ENCODE results near the gene CCR5AS.
"Not testable (repeated sequence)": the region's sequence is repeated elsewhere in the genome, so short reads cannot be mapped to it uniquely, and the experiment has no call there.

The CCR5AS gene

DNA sequence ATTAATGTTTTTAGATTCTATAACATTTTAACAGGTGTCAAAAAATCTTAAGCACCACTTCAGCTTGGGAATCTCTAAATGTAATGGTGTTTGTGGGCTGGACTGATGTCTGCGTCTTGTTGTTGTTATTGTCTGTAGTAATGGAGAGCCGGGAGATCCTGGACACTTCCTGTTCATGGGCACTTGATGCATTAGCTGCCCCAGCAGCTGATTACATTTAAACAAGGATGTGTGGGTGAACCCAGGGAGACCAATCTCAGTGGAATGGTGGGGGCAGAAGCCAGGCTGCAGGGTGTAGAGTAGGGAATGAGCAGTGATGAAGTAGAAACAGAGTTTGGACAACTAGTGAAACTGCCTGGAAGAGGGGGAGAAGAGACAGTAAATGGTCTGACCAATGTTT lies 7.8 kb downstream of the CCR5AS start:
- Histone ChIP-seq H3K4me1 (ENCODE audit: control insufficient read depth, insufficient read depth, low read length) (no peaks in the 10 kb centered on the region), H3K27me3 (ENCODE audit: control insufficient read depth, insufficient read depth, low read length) (no peaks in the 10 kb centered on the region), H3K9me3 (ENCODE audit: control insufficient read depth, insufficient read depth, low read length) (no peaks in the 10 kb centered on the region), H3K36me3 (ENCODE audit: control insufficient read depth, insufficient read depth, low read length) (no peaks in the 10 kb centered on the region), H3K9ac (ENCODE audit: low read depth, low read length) (no peak overlapping the region), H3K4me3 (ENCODE audit: low read depth, low read length) (no peak overlapping the region)

DNA sequence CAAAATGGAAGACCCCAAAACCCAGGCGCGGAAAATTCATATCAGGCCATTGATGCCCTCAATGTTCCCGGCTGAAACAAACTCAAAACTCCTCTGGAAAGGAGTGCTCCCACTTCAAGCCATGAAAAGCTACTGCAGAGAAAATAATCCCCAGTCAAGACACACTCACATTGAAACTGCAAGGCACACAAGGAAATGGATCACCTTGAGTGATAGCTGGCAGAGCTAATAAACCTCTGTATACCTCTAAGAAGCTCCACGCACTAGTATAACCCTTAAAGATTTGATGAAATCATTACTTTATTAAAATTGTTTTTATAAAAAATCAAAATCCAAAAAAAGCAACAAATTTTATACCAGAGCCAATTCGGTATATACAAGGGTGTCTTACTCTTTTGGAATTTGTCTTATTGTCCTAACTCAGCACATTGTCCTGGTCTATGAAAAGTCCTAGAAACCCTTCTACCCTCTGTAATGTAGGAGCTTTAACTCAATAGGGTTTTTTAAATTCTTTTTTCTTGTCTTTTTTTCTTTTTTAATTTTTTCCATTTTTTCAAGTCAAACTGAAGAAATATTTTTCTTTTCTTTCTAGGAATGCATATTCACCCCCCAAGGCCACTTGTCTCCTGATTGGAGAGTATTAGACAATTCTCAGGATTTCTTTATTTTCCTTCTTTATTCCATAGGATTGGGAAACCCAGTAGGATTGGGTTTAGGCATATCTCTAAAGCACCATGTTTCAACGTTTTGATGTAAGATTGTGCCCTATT lies 8.5 kb downstream of the CCR5AS start:
- H3K9ac ChIP-seq (ENCODE audit: low read depth, low read length), result no peak overlapping the region
- H3K9me3 ChIP-seq (ENCODE audit: control insufficient read depth, insufficient read depth, low read length), result no peaks in the 10 kb centered on the region
- no peaks in the 10 kb centered on the region for H3K36me3 ChIP-seq (ENCODE audit: control insufficient read depth, insufficient read depth, low read length)
- peaks cover 3% of the 10 kb centered on the region for H3K4me1 ChIP-seq (ENCODE audit: control insufficient read depth, insufficient read depth, low read length)
- H3K27me3 ChIP-seq (ENCODE audit: control insufficient read depth, insufficient read depth, low read length), result no peaks in the 10 kb centered on the region
- H3K4me3 ChIP-seq (ENCODE audit: low read depth, low read length), result no peak overlapping the region

DNA sequence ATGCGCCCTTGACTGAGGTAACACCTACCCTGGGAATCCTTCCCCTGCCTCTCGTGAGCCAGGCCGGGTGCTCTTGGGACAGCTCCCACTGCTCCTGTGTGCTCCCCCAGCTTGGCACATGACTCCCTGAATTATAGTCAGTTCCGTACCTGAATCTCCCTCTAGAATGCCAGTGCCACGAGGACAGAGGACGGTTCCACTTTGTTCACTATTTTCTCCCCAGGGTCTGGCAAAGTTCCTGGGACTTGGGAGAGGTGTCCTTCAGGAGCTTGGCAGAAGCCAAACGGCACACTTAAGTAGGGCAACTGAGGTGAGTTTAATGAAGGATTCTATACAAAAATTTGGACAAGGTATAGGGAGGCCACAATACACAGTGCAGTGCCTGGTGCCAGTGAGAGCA lies 9.8 kb downstream of the CCR5AS start:
- Histone ChIP-seq H3K4me1 (ENCODE audit: control insufficient read depth, insufficient read depth, low read length) (peaks cover 3% of the 10 kb centered on the region), H3K27me3 (ENCODE audit: control insufficient read depth, insufficient read depth, low read length) (no peaks in the 10 kb centered on the region), H3K36me3 (ENCODE audit: control insufficient read depth, insufficient read depth, low read length) (no peaks in the 10 kb centered on the region), H3K9ac (ENCODE audit: low read depth, low read length) (no peak overlapping the region), H3K4me3 (ENCODE audit: low read depth, low read length) (no peak overlapping the region), H3K9me3 (ENCODE audit: control insufficient read depth, insufficient read depth, low read length) (no peaks in the 10 kb centered on the region)

DNA sequence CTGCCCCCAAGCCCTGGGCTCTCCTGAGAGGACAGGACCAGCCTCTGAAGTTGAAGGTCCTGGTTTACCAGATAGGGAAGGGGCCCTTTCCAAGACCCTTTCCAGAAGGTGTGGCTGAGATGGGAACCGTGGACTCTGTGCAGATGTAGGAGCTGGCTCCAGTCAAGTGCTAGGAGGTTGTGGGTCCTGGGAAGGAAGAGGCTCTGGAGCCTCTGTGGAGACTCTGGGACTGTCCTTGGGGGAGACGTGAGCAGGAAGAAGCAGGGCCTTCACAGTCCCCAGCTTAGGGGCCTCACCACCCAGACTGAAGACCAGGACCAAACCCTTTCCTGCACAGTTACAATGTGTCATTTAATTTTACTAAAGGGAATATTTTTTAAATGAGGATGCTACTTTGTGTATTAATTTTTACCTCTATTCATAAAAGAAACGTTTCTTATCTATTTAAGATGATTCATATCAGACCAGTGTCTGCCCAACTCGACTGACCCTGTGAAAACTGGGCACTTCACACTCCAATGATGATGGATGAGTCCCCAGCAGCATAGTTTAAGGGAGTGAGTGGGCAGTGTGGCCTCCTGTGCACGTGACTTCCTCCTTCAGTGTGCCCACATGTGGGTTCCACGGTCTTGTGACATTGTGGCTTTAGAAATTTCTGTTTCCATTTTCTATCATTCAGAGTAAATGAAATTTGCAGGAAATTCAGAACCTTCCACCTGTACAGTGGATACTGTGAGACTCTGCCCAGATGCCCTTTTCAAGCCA lies 10.9 kb downstream of the CCR5AS start:
- peaks cover 3% of the 10 kb centered on the region for H3K4me1 ChIP-seq (ENCODE audit: control insufficient read depth, insufficient read depth, low read length)
- H3K36me3 ChIP-seq (ENCODE audit: control insufficient read depth, insufficient read depth, low read length), result no peaks in the 10 kb centered on the region
- H3K9me3 ChIP-seq (ENCODE audit: control insufficient read depth, insufficient read depth, low read length), result no peaks in the 10 kb centered on the region
- no peak overlapping the region for H3K4me3 ChIP-seq (ENCODE audit: low read depth, low read length)
- H3K9ac ChIP-seq (ENCODE audit: low read depth, low read length), result no peak overlapping the region
- H3K27me3 ChIP-seq (ENCODE audit: control insufficient read depth, insufficient read depth, low read length), result no peaks in the 10 kb centered on the region

DNA sequence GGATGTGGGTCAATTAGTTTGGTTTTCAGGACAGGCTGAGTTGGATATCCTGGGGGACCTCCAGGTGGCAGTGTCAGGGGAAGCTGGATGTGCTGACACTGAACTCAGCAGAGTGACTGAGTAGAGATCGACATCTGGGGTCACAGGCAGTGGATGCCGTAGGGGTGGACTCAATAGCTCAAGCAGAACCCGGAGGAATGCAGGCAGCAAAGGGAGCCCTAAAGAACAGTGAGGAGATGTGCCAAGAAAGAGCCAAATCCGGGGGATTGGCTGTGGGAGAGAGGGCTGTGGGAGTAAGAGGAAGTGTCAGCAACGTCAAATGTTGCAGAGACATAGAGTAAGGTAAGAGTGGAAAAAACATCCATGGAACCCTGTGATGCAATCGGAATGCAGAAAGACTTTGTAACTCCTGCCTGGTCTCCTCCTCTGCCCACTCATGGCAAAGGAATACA lies 11.6 kb downstream of the CCR5AS start:
- Histone ChIP-seq H3K9ac (ENCODE audit: low read depth, low read length) (no peak overlapping the region), H3K4me1 (ENCODE audit: control insufficient read depth, insufficient read depth, low read length) (peaks cover 3% of the 10 kb centered on the region), H3K36me3 (ENCODE audit: control insufficient read depth, insufficient read depth, low read length) (no peaks in the 10 kb centered on the region), H3K4me3 (ENCODE audit: low read depth, low read length) (no peak overlapping the region), H3K9me3 (ENCODE audit: control insufficient read depth, insufficient read depth, low read length) (no peaks in the 10 kb centered on the region), H3K27me3 (ENCODE audit: control insufficient read depth, insufficient read depth, low read length) (no peaks in the 10 kb centered on the region)

DNA sequence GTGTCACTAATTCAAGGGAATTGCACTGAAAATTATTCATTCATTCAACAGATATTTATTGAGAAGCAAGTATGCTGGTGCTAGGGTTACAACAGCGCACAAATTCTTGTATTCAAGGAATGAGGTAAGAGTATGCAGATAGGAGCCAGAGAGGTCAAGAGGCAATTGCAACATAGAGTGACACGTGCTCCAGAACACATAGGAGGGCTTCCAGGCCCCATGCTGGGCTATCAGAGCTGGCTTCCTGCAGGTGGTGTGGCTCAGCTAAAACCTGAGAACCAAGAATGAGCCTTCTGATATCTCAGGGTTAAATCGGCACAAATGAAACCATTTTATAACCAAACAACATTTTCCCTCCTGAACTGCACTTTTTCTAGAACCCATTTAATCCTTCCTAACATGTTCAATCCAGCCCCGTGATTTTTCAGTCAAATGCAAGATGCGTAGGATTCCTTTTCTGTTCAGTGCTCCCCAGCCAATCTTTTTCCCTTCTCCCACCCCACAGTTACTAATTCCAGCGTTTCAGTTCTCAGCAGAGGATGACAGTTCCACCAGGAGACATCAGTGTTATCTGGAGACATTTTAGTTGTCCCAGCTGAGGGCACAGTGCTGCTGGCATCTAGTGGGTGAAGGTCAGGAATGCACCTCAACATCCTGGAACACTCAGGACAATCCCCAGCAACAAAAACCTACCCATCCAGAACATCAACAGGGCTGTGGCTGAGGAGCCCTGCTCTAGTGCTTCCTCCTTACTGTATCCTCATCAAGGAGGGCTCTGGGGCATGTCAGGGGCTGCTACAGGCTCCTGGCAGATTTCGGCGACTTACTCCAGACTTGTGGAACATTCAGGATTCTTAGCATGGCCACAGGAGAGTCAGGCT lies 13.1 kb downstream of the CCR5AS start:
- Histone ChIP-seq H3K9me3 (ENCODE audit: control insufficient read depth, insufficient read depth, low read length) (no peaks in the 10 kb centered on the region), H3K9ac (ENCODE audit: low read depth, low read length) (no peak overlapping the region), H3K36me3 (ENCODE audit: control insufficient read depth, insufficient read depth, low read length) (no peaks in the 10 kb centered on the region), H3K4me1 (ENCODE audit: control insufficient read depth, insufficient read depth, low read length) (peaks cover 3% of the 10 kb centered on the region), H3K27me3 (ENCODE audit: control insufficient read depth, insufficient read depth, low read length) (no peaks in the 10 kb centered on the region), H3K4me3 (ENCODE audit: low read depth, low read length) (no peak overlapping the region)

DNA sequence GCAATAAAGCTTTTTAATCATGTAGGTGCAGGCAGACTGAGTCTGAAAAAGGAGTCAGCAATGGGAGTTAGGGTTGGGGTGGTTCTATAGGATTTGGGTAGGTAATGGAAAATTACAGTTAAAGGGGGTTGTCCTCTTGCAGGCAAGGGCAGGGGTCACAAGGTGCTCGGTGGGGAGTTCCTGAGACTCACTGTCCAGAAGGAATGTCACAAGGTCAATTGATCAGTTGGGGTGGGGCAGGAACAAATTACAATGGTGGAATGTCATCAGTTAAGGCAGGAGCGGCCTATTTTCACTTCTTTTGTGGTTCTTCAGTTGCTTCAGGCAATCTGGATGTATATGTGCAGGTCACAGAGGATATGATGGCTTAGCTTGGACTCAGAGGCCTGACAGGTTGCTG lies 13.9 kb downstream of the CCR5AS start:
- H3K27me3 ChIP-seq (ENCODE audit: control insufficient read depth, insufficient read depth, low read length), result no peaks in the 10 kb centered on the region
- H3K9me3 ChIP-seq (ENCODE audit: control insufficient read depth, insufficient read depth, low read length), result no peaks in the 10 kb centered on the region
- H3K4me3 ChIP-seq (ENCODE audit: low read depth, low read length), result no peak overlapping the region
- H3K36me3 ChIP-seq (ENCODE audit: control insufficient read depth, insufficient read depth, low read length), result no peaks in the 10 kb centered on the region
- no peak overlapping the region for H3K9ac ChIP-seq (ENCODE audit: low read depth, low read length)
- H3K4me1 ChIP-seq (ENCODE audit: control insufficient read depth, insufficient read depth, low read length), result peaks cover 3% of the 10 kb centered on the region

DNA sequence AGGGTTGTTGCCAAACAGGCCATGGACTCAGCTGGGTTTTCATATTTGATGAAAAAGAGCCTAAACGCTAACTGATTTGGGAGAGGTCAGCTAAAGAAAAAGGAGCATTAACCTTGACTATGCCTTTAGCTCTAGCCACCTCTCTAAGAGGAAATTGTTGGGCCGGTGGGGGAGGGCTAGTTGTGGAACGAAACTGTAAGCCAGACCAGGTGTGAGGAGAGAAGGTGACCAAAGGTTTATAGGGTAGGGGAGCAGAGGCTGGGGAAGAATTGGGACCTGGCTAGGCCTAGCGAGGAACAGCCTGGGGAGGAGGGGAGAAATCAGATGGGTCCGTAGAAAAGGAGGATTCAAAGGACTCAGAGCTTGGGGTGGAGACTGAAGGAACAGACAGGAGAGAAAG lies 15.3 kb downstream of the CCR5AS start:
- H3K27me3 ChIP-seq (ENCODE audit: control insufficient read depth, insufficient read depth, low read length); H3K9ac ChIP-seq (ENCODE audit: low read depth, low read length); H3K9me3 ChIP-seq (ENCODE audit: control insufficient read depth, insufficient read depth, low read length); H3K4me3 ChIP-seq (ENCODE audit: low read depth, low read length); H3K36me3 ChIP-seq (ENCODE audit: control insufficient read depth, insufficient read depth, low read length); H3K4me1 ChIP-seq (ENCODE audit: control insufficient read depth, insufficient read depth, low read length): not testable (repeated sequence)

DNA sequence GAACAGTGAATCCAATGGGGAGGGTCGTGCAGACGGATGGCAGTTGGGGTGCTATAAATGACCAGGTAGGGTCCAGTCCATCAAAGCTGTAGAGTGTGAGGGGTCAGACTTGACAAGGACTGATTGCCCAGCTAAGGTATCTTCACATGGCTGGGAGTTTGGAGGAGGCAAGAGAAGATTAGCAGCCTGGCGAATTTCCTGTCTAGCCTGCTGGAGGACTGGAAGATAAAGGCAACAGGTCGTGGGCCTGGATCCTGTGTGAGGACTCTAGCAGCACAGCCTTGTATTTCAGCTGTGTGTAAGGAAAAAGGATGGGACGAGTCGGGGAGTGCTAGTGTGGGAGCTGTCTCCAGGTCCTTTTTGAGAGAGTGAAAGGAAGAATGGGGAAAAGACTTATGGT lies 17.6 kb downstream of the CCR5AS start:
- H3K9me3 ChIP-seq (ENCODE audit: control insufficient read depth, insufficient read depth, low read length), result no peaks in the 10 kb centered on the region
- H3K4me3 ChIP-seq (ENCODE audit: low read depth, low read length), result no peak overlapping the region
- peaks cover 5% of the 10 kb centered on the region for H3K4me1 ChIP-seq (ENCODE audit: control insufficient read depth, insufficient read depth, low read length)
- H3K9ac ChIP-seq (ENCODE audit: low read depth, low read length), result no peak overlapping the region
- H3K27me3 ChIP-seq (ENCODE audit: control insufficient read depth, insufficient read depth, low read length), result no peaks in the 10 kb centered on the region
- no peaks in the 10 kb centered on the region for H3K36me3 ChIP-seq (ENCODE audit: control insufficient read depth, insufficient read depth, low read length)

DNA sequence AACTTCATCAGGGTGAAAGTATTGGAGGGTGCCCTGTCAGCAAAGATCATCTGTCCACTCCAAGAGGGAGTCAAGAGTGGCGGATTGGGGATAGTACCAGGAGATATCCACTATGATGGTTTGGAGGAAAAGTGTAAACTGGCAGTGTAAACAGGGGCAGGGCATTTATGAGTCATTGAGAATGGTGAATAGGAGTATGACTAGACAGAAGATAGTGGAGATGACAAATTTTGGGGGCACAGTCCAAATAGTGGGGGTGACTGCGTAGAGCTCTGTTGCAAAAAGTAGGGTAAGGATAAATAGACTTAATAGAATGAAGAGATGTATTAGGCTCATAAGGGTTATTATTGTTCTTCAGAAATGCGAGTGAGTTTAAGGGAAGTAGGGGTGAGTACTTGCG lies 18.0 kb downstream of the CCR5AS start:
- not testable (repeated sequence) for H3K36me3 ChIP-seq (ENCODE audit: control insufficient read depth, insufficient read depth, low read length); H3K9ac ChIP-seq (ENCODE audit: low read depth, low read length); H3K4me1 ChIP-seq (ENCODE audit: control insufficient read depth, insufficient read depth, low read length); H3K27me3 ChIP-seq (ENCODE audit: control insufficient read depth, insufficient read depth, low read length); H3K9me3 ChIP-seq (ENCODE audit: control insufficient read depth, insufficient read depth, low read length); H3K4me3 ChIP-seq (ENCODE audit: low read depth, low read length)

DNA sequence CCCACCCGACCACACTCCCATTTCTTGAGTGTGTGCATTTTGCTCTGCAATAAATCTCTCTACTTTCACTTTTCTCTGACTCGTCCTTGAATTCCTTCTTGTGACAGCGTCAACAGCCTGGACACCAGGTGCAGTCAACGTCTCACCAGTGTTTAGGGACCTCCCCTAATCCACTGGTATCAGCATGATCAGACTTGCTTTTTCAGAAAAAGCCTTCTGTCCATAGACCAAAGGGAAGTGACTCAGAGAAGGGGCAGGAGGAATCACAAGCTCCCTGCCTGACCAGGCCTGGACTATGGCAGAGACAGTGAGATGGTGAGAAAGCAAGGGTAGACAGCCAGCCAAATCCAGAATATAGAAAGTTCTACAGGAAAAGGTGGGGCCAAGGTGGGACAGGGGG lies 20.7 kb downstream of the CCR5AS start:
- H3K27me3 ChIP-seq (ENCODE audit: control insufficient read depth, insufficient read depth, low read length), result no peaks in the 10 kb centered on the region
- H3K9me3 ChIP-seq (ENCODE audit: control insufficient read depth, insufficient read depth, low read length), result no peaks in the 10 kb centered on the region
- no peaks in the 10 kb centered on the region for H3K36me3 ChIP-seq (ENCODE audit: control insufficient read depth, insufficient read depth, low read length)
- H3K4me1 ChIP-seq (ENCODE audit: control insufficient read depth, insufficient read depth, low read length), result peaks cover 2% of the 10 kb centered on the region
- H3K4me3 ChIP-seq (ENCODE audit: low read depth, low read length), result no peak overlapping the region
- H3K9ac ChIP-seq (ENCODE audit: low read depth, low read length), result no peak overlapping the region
